PC-3 (cell line): ENCODE measurements around the gene WFDC10A. TPM values are rescaled to one million over a fixed set of nuclear protein-coding genes. Genes with fewer than 3 reads are reported as not detected.

Experiments used
- ATAC-seq: fragments of 200-7000 bp; cut with Tn5 transposase; 2 replicates; pipeline ENCODE4 v1.9.1; 2020; ENCODE audit warnings: mild to moderate bottlenecking, moderate library complexity
- BruUV-seq: library from RNA; stranded (reverse); fragments of 400-500 nt; replicated peaks from 2 replicates; lab custom pipeline; 2021; lab: Mats Ljungman, UMichigan
- CTCF ChIA-PET: fragments of 300-600 bp; sonication (Branson Sonifier 250); formaldehyde crosslinking; loops from one replicate; lab custom pipeline; 2022; ENCODE audit warnings: antibody characterized with exemption; lab: Charles Lee
- POLR2A ChIA-PET: fragments of 300-600 bp; sonication (Branson Sonifier 250); formaldehyde crosslinking; loops from one replicate; lab custom pipeline; 2022; ENCODE audit warnings: antibody characterized with exemption; ENCODE audit not compliant: unreplicated experiment; lab: Charles Lee
- DNase-seq: peaks from one replicate; pipeline ENCODE4 v3.0.0-alpha.2; 2015
- H2AFZ ChIP-seq: fragments of 300-600 bp; sonication (generic); 2 replicates; pipeline ENCODE4 v1.6.0; 2016; ENCODE audit warnings: antibody characterized with exemption, low read length
- H3F3A ChIP-seq: fragments of 300-600 bp; sonication (generic); one replicate; pipeline ENCODE4 v1.6.0; 2017; ENCODE audit warnings: antibody characterized with exemption, low read length, control low read depth, mild to moderate bottlenecking; ENCODE audit not compliant: unreplicated experiment
- H3K27ac ChIP-seq: fragments of 300-600 bp; sonication (generic); 2 replicates; pipeline ENCODE4 v1.5.1; 2016; ENCODE audit warnings: mild to moderate bottlenecking, low read length
- H3K27me3 ChIP-seq: fragments of 300-600 bp; sonication (generic); 2 replicates; pipeline ENCODE4 v1.6.1; 2016; ENCODE audit warnings: low read length, mixed read lengths
- H3K36me3 ChIP-seq: fragments of 300-600 bp; sonication (generic); 2 replicates; pipeline ENCODE4 v1.6.1; 2016; ENCODE audit warnings: low read depth, mixed run types, low read length, mixed read lengths
- H3K4me1 ChIP-seq: fragments of 300-600 bp; sonication (generic); 2 replicates; pipeline ENCODE4 v1.5.1; 2016; ENCODE audit warnings: low read length; ENCODE audit not compliant: insufficient read depth
- H3K4me2 ChIP-seq: fragments of 300-600 bp; sonication (generic); 2 replicates; pipeline ENCODE4 v1.6.0; 2016; ENCODE audit warnings: low read length
- H3K4me3 ChIP-seq: fragments of 300-600 bp; sonication (generic); 2 replicates; pipeline ENCODE4 v1.5.1; 2016; ENCODE audit warnings: mild to moderate bottlenecking, low read length, mixed read lengths
- H3K79me2 ChIP-seq: fragments of 300-600 bp; sonication (generic); 2 replicates; pipeline ENCODE4 v1.6.1; 2017; ENCODE audit warnings: low read length, mixed read lengths
- H3K9ac ChIP-seq: fragments of 300-600 bp; sonication (generic); 2 replicates; pipeline ENCODE4 v1.6.0; 2016; ENCODE audit warnings: mild to moderate bottlenecking, low read length
- H3K9me2 ChIP-seq: fragments of 300-600 bp; sonication (generic); replicated peaks from 2 replicates; pipeline ENCODE4 v1.6.1; 2016; ENCODE audit warnings: mixed run types, low read length, mixed read lengths
- H3K9me3 ChIP-seq: fragments of 300-600 bp; sonication (generic); 2 replicates; pipeline ENCODE4 v1.6.1; 2016; ENCODE audit warnings: low read length, mixed read lengths
- H4K20me1 ChIP-seq: fragments of 300-600 bp; sonication (generic); 2 replicates; pipeline ENCODE4 v1.6.1; 2016; ENCODE audit warnings: low read length, mixed read lengths
- CTCF ChIP-seq: fragments of 300-600 bp; sonication (generic); conservative IDR thresholded peaks from 2 replicates; pipeline ENCODE4 v1.5.1; 2017; ENCODE audit warnings: antibody characterized with exemption, low read depth, mild to moderate bottlenecking, low read length
- EZH2 ChIP-seq: fragments of 300-600 bp; sonication (generic); IDR thresholded peaks from one replicate; pipeline ENCODE4 v1.6.1; 2017; ENCODE audit warnings: antibody characterized with exemption, mild to moderate bottlenecking, low read length; ENCODE audit not compliant: unreplicated experiment
- EZH2phosphoT487 ChIP-seq: fragments of 300-600 bp; sonication (generic); IDR thresholded peaks from 2 replicates; pipeline ENCODE4 v1.6.1; 2018; ENCODE audit warnings: mild to moderate bottlenecking, antibody characterized with exemption, low read length, borderline replicate concordance
- intact Hi-C: fragments of 100-400 bp; cut with micrococcal nuclease; formaldehyde crosslinking; loops from 2 replicates; pipeline ENCODE4 v1.9.0; 2023
- total RNA-seq: library from RNA; depleted of rRNA; stranded (reverse); fragments of >200 nt; gene quantifications from 2 replicates; pipeline ENCODE4 v1.2.3, GENCODE V29; 2014

Gene WFDC10A
- total RNA-seq, 1 experiment from 2014 or later, result not detected

GRCh38 chr20:45607810-45608209 is 21.7 kb upstream of the WFDC10A start:
- Histone ChIP-seq H3K9me3 (0 out of 2 replicates have a peak, but pooled peaks cover 4% of the 10 kb centered on the region), H3K27ac (no peak overlapping the region), H3K27me3 (0 out of 2 replicates have a peak, but pooled peaks cover 10% of the 10 kb centered on the region), H4K20me1 (no peaks in the 10 kb centered on the region), H3K4me1 (peaks cover 23% of the 10 kb centered on the region), H3K4me2 (no peak overlapping the region), H2AFZ (no peak overlapping the region), H3K79me2 (no peaks in the 10 kb centered on the region), H3K36me3 (no peaks in the 10 kb centered on the region), H3F3A (peaks cover 5% of the 10 kb centered on the region), H3K4me3 (no peak overlapping the region), H3K9ac (no peak overlapping the region), H3K9me2 (no peaks in the 10 kb centered on the region)
- no TSS peak for BruUV-seq
- DNase-seq (no peak), ATAC-seq (no peak)
- TF ChIP-seq CTCF (no peak), EZH2 (no peak), EZH2phosphoT487 (no peak)
- CTCF ChIA-PET, result no interaction called here
- intact Hi-C loops, result no loop called here
- POLR2A ChIA-PET, result no interaction called here

GRCh38 chr20:45611054-45611453 is 18.5 kb upstream of the WFDC10A start:
- BruUV-seq, result no TSS peak
- Histone ChIP-seq H3K9ac (no peak overlapping the region), H3K79me2 (no peaks in the 10 kb centered on the region), H3K4me3 (no peak overlapping the region; the same call in 1 of the 2 replicates), H3K4me1 (peaks cover 23% of the 10 kb centered on the region), H2AFZ (peak overlapping the region; percentile 29; the same call in 1 of the 2 replicates), H3K9me2 (no peaks in the 10 kb centered on the region), H3K4me2 (peak overlapping the region; percentile 58), H3F3A (peaks cover 5% of the 10 kb centered on the region), H3K9me3 (no peaks in the 10 kb centered on the region), H3K27me3 (no peaks in the 10 kb centered on the region), H3K27ac (peak overlapping the region; percentile 59), H3K36me3 (no peaks in the 10 kb centered on the region), H4K20me1 (no peaks in the 10 kb centered on the region)
- CTCF ChIA-PET, result no interaction called here
- intact Hi-C loops, result no loop called here
- POLR2A ChIA-PET, result no interaction called here
- no peak for TF ChIP-seq CTCF
- no peak for TF ChIP-seq EZH2phosphoT487
- TF ChIP-seq EZH2, result no peak
- ATAC-seq (peak; percentile 74), DNase-seq (peak; percentile 85)

- intact Hi-C loops, result no loop called here
- H3K4me1 ChIP-seq, result peaks cover 18% of the 10 kb centered on the region
- no peaks in the 10 kb centered on the region for H3K9me3 ChIP-seq
- ATAC-seq, result no peak
- no peaks in the 10 kb centered on the region for H3K27me3 ChIP-seq
- CTCF ChIA-PET, result no interaction called here
- no peak for DNase-seq
- H3K36me3 ChIP-seq, result no peaks in the 10 kb centered on the region
- no TSS peak for BruUV-seq
- H3K27ac ChIP-seq, result no peak overlapping the region
- POLR2A ChIA-PET, result no interaction called here
- no peak overlapping the region for H2AFZ ChIP-seq
- no peaks in the 10 kb centered on the region for H4K20me1 ChIP-seq
- H3K9ac ChIP-seq, result no peak overlapping the region
- H3K4me3 ChIP-seq, result no peak overlapping the region
- no peaks in the 10 kb centered on the region for H3K9me2 ChIP-seq
- no peak overlapping the region for H3K4me2 ChIP-seq
- TF ChIP-seq EZH2phosphoT487, result no peak
- no peak for TF ChIP-seq EZH2
- TF ChIP-seq CTCF, result no peak
- no peaks in the 10 kb centered on the region for H3K79me2 ChIP-seq
- H3F3A ChIP-seq, result peaks cover 5% of the 10 kb centered on the region
Observed at GRCh38 chr20:45612314-45612713, 17.2 kb upstream of the WFDC10A start.
